Measurements from ENCODE around the gene TANC1. TPM values are rescaled to one million over a fixed set of nuclear protein-coding genes. Genes with fewer than 3 reads are reported as not detected.

The TANC1 gene
- total and polyA plus RNA-seq, 9 donors, result 14.3 to 25.2 (median 20.1) TPM

DNA sequence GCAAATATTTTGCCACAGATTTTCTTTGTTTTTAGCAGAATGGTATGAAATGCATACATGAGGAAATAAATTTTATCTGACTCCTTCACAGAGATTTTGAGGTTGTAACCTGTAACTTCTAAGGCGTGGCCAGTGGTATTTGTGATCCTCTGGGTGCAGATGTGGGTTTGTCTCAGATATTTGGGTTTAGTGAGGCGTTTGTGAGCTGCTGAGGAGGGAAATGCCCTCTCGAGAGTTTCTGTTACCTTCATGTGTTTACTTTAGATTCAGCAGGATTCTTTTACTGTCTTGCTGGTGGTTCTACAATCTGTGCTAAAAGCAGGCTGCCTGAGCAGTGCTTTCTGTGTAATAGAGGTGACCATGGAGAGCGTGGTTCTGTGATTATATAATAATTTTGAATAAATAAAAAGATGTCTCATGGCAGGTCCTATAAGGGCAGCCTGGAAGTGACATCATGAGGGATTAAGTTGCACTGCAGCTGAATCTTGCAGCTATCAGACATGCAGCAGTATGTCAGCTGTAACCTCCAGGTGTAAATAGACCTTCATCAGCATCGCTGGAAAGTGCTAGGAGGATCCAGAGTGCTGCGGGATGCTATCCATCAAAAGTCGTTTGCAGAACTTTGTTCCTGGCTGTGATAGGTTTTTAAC is 34.1 kb downstream of the TANC1 start:
- DNase-seq, result no peak
- no peak overlapping the region for H3K4me3 ChIP-seq (ENCODE audit: low read length)
- H3K27ac ChIP-seq (ENCODE audit: low read length), result no peak overlapping the region
- H3K9me3 ChIP-seq (replicated peaks; ENCODE audit: control insufficient read depth, low read depth, low read length), result peaks cover 5% of the 10 kb centered on the region
- WGBS (ENCODE audit: insufficient coverage), result 27% methylated on average over 4 of the region's 7 CpGs
- H3K36me3 ChIP-seq (ENCODE audit: control insufficient read depth, insufficient read depth, low read length), result peaks cover 28% of the 10 kb centered on the region
- H3K4me1 ChIP-seq (ENCODE audit: control insufficient read depth, insufficient read depth, low read length), result peaks cover 11% of the 10 kb centered on the region
- no peaks in the 10 kb centered on the region for H3K27me3 ChIP-seq (ENCODE audit: control insufficient read depth, insufficient read depth, low read length)

DNA sequence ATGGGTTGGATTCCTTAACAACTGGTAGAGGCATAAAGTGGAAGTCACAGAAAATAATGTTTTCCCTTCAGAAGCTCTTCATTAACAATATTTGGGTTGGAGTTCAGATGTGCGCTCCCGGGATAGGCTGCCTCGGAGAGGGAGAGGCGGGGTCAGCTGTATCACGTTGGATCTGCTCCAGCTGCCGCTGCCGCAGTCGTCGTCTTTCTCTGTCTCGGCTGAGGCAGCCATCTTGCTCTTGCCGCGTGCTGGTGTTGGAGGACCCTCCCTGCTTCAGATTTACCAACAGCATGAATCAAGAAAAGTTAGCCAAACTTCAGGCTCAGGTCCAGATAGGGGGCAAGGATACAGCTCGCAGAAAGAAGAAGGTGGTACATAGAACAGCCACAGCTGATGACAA is 35.1 kb downstream of the TANC1 start:
- no peaks in the 10 kb centered on the region for H3K27me3 ChIP-seq (ENCODE audit: control insufficient read depth, insufficient read depth, low read length)
- H3K9me3 ChIP-seq (replicated peaks; ENCODE audit: control insufficient read depth, low read depth, low read length), result peaks cover 5% of the 10 kb centered on the region
- H3K36me3 ChIP-seq (ENCODE audit: control insufficient read depth, insufficient read depth, low read length), result peaks cover 28% of the 10 kb centered on the region
- H3K4me1 ChIP-seq (ENCODE audit: control insufficient read depth, insufficient read depth, low read length), result peaks cover 8% of the 10 kb centered on the region
- no peak overlapping the region for H3K4me3 ChIP-seq (ENCODE audit: low read length)
- H3K27ac ChIP-seq (ENCODE audit: low read length), result no peak overlapping the region
- 87% methylated on average over 7 of the region's 13 CpGs for WGBS (ENCODE audit: insufficient coverage)
- no peak for DNase-seq

DNA sequence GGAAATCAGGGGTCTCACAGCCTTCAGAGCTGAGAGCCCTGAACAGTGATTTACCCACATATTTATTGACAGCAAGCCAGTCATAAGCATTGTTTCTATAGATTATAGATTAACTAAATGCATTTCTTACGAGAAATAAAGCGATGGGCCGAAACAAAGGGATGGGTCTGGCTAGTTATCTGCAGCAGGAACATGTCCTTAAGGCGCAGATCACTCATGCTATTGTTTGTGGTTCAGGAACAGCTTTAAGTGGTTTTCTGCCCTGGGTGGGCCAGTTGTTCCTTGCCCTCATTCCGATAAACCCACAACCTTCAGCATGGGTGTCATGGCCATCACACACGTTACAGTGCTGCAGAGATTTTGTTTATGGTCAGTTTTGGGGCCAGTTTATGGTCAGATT is 36.4 kb downstream of the TANC1 start:
- peaks cover 5% of the 10 kb centered on the region for H3K9me3 ChIP-seq (replicated peaks; ENCODE audit: control insufficient read depth, low read depth, low read length)
- DNase-seq, result no peak
- H3K4me3 ChIP-seq (ENCODE audit: low read length), result no peak overlapping the region
- H3K36me3 ChIP-seq (ENCODE audit: control insufficient read depth, insufficient read depth, low read length), result peaks cover 28% of the 10 kb centered on the region
- no peaks in the 10 kb centered on the region for H3K4me1 ChIP-seq (ENCODE audit: control insufficient read depth, insufficient read depth, low read length)
- H3K27me3 ChIP-seq (ENCODE audit: control insufficient read depth, insufficient read depth, low read length), result no peaks in the 10 kb centered on the region
- no peak overlapping the region for H3K27ac ChIP-seq (ENCODE audit: low read length)
- WGBS (ENCODE audit: insufficient coverage), result no CpG with 5 or more reads among the region's 6 CpGs

DNA sequence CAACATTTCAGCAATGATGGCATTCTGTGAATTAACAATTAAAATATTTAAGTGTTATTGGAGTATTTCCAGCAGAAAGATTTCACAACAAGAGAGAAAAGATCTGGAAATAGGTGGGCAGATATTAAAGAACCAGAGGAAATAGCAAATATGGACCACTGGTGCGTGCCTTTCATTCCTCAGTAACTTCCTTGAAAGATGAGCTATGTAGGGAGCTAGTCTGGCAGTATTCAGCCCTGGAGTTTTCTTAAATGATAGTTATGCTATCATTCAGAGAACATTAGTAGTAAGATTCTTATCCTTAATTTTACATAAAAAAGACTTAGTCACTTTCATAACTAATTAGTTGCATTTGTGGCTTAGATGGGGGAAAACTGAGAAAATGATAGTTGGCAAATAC is 41.5 kb downstream of the TANC1 start:
- no peak overlapping the region for H3K27ac ChIP-seq (ENCODE audit: low read length)
- H3K4me1 ChIP-seq (ENCODE audit: control insufficient read depth, insufficient read depth, low read length), result peaks cover 5% of the 10 kb centered on the region
- H3K36me3 ChIP-seq (ENCODE audit: control insufficient read depth, insufficient read depth, low read length), result peaks cover 6% of the 10 kb centered on the region
- H3K9me3 ChIP-seq (replicated peaks; ENCODE audit: control insufficient read depth, low read depth, low read length), result peaks cover 6% of the 10 kb centered on the region
- WGBS (ENCODE audit: insufficient coverage), result no CpG with 5 or more reads among the region's 1 CpG
- no peak overlapping the region for H3K4me3 ChIP-seq (ENCODE audit: low read length)
- no peak for DNase-seq
- H3K27me3 ChIP-seq (ENCODE audit: control insufficient read depth, insufficient read depth, low read length), result no peaks in the 10 kb centered on the region

DNA sequence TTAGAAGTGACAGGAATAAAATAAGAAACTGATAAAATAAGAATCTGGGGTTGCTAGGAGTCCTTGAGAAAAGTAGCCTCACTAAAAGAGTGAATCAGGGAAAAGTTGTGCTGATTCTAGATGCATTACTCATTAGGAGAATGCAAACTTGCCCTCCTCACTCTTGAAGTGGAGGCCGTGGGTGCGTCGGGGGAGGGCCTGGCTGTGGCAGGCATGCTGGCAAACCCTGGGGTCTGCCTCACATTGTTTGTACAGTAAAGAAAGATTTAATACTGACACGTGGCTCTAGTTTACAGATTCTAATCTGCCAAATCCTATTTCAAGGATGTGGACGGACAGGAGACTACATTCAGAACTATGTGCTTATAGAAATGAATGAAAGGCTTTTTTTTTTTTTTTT is 41.9 kb downstream of the TANC1 start:
- no CpG with 5 or more reads among the region's 5 CpGs for WGBS (ENCODE audit: insufficient coverage)
- H3K4me1 ChIP-seq (ENCODE audit: control insufficient read depth, insufficient read depth, low read length), result peaks cover 5% of the 10 kb centered on the region
- H3K27me3 ChIP-seq (ENCODE audit: control insufficient read depth, insufficient read depth, low read length), result no peaks in the 10 kb centered on the region
- H3K9me3 ChIP-seq (replicated peaks; ENCODE audit: control insufficient read depth, low read depth, low read length), result peaks cover 9% of the 10 kb centered on the region
- H3K36me3 ChIP-seq (ENCODE audit: control insufficient read depth, insufficient read depth, low read length), result peaks cover 7% of the 10 kb centered on the region
- no peak for DNase-seq
- no peak overlapping the region for H3K4me3 ChIP-seq (ENCODE audit: low read length)
- H3K27ac ChIP-seq (ENCODE audit: low read length), result no peak overlapping the region

DNA sequence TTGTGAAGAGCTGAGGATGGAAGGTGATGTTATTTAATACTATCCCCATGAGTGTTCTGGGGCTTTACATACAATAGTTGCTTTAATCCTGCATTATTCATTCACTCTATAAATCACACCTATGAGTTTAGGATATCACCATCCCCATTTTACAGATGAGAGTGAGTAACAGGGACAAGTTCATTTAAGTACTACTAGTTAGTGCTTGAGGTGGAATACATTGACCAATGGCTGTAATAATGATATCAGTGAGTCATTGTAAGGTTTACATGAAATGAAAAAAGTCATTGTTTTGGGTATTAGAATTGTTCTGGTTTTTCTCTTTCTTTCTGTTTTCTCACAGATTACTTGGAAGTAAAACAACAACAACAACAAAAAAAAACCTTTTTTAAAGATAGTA is 42.5 kb downstream of the TANC1 start:
- no peak for DNase-seq
- Histone ChIP-seq H3K9me3 (replicated peaks; ENCODE audit: control insufficient read depth, low read depth, low read length) (peaks cover 13% of the 10 kb centered on the region), H3K4me1 (ENCODE audit: control insufficient read depth, insufficient read depth, low read length) (peaks cover 5% of the 10 kb centered on the region), H3K27me3 (ENCODE audit: control insufficient read depth, insufficient read depth, low read length) (no peaks in the 10 kb centered on the region), H3K27ac (ENCODE audit: low read length) (no peak overlapping the region), H3K36me3 (ENCODE audit: control insufficient read depth, insufficient read depth, low read length) (peaks cover 7% of the 10 kb centered on the region), H3K4me3 (ENCODE audit: low read length) (no peak overlapping the region)

DNA sequence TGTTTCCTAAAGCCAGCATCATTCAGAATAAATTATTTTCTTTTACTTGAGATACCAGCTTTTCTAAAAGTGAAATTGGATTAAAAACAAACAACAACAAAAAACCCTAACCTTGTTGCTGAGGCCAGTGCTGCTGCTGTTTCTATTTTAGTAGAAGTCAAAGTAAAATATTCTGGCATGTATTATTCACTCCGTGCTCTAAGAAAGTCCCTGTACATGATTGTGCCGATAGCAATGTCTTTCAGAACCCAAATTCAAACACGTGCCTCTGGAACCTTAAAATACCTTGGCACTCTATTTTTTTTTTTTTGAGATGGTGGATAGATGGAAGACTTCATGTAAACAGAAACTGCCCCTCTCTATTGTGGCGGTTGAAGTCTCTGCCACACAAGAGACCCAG is 43.7 kb downstream of the TANC1 start:
- H3K4me3 ChIP-seq (ENCODE audit: low read length), result no peak overlapping the region

DNA sequence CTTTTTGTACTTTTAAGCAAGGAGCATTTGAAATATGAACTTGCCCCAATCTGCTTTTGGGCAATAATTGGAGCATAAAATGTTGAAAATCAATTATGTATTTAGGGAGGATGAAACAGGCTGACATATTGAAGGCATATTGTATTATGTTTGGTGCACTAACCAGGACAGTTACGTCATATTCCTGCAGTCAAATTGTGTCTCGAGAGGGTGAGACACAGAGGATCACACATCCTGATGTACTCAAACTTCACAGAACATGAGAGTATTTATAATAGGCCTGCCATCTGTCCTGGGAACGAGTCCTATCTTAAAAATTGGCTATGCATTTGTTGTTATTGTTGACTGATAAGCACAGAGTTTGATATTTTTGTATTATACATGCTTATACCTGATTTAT is 44.7 kb downstream of the TANC1 start:
- Histone ChIP-seq H3K4me1 (ENCODE audit: control insufficient read depth, insufficient read depth, low read length) (peaks cover 8% of the 10 kb centered on the region), H3K9me3 (replicated peaks; ENCODE audit: control insufficient read depth, low read depth, low read length) (peaks cover 16% of the 10 kb centered on the region), H3K27ac (ENCODE audit: low read length) (no peak overlapping the region), H3K27me3 (ENCODE audit: control insufficient read depth, insufficient read depth, low read length) (no peaks in the 10 kb centered on the region), H3K4me3 (ENCODE audit: low read length) (no peak overlapping the region), H3K36me3 (ENCODE audit: control insufficient read depth, insufficient read depth, low read length) (peaks cover 7% of the 10 kb centered on the region)
- no peak for DNase-seq
- no CpG with 5 or more reads among the region's 3 CpGs for WGBS (ENCODE audit: insufficient coverage)

More for the DNA sequence above, 43.7 kb downstream of the TANC1 start:
- no CpG with 5 or more reads among the region's 4 CpGs for WGBS (ENCODE audit: insufficient coverage)
- DNase-seq, result no peak
- H3K4me1 ChIP-seq (ENCODE audit: control insufficient read depth, insufficient read depth, low read length), result peaks cover 5% of the 10 kb centered on the region
- H3K27me3 ChIP-seq (ENCODE audit: control insufficient read depth, insufficient read depth, low read length), result no peaks in the 10 kb centered on the region
- peaks cover 16% of the 10 kb centered on the region for H3K9me3 ChIP-seq (replicated peaks; ENCODE audit: control insufficient read depth, low read depth, low read length)
- H3K27ac ChIP-seq (ENCODE audit: low read length), result no peak overlapping the region
- peaks cover 7% of the 10 kb centered on the region for H3K36me3 ChIP-seq (ENCODE audit: control insufficient read depth, insufficient read depth, low read length)

DNA sequence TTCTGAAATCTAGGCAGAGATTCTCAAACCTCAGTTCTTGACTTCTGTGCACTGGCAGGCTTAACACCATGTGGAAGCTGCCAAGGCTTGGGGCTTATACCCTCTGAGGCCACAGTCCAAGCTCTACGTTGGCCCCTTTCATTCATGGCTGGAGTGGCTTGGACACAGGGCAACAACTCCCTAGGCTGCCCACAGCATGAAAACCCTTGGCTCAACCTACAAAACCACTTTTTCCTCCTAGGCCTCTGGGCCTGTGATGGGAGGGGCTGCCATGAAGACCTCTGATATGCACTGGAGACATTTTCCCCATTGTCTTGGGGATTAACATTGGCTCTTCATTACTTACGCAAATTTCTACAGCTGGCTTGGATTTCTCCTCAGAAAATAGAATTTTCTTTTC is 46.7 kb downstream of the TANC1 start:
- peaks cover 7% of the 10 kb centered on the region for H3K36me3 ChIP-seq (ENCODE audit: control insufficient read depth, insufficient read depth, low read length)
- H3K4me3 ChIP-seq (ENCODE audit: low read length), result no peak overlapping the region
- H3K27me3 ChIP-seq (ENCODE audit: control insufficient read depth, insufficient read depth, low read length), result no peaks in the 10 kb centered on the region
- no peak overlapping the region for H3K27ac ChIP-seq (ENCODE audit: low read length)
- peaks cover 16% of the 10 kb centered on the region for H3K9me3 ChIP-seq (replicated peaks; ENCODE audit: control insufficient read depth, low read depth, low read length)
- no peak for DNase-seq
- no CpG with 5 or more reads among the region's 2 CpGs for WGBS (ENCODE audit: insufficient coverage)
- peaks cover 9% of the 10 kb centered on the region for H3K4me1 ChIP-seq (ENCODE audit: control insufficient read depth, insufficient read depth, low read length)

DNA sequence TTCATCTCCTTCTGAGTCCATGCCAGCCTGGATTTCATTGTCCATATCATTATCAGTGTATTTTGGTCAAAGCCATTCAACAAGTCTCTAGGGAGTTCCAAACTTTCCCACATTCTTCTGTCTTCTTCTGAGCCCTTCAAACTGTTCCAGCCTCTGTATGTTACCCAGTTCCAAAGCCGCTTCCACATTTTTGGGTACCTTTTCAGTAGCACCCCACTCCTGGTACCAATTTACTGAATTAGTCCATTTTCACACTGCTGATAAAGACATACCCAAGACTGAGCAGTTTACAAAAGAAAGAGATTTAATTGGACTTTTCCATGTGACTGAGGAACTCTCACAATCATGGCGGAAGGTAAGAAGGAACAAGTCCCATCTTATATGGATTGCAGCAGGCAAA is 47.4 kb downstream of the TANC1 start:
- H3K27ac ChIP-seq (ENCODE audit: low read length), result no peak overlapping the region
- WGBS (ENCODE audit: insufficient coverage), result 100% methylated on average over 1 of the region's 2 CpGs
- H3K4me3 ChIP-seq (ENCODE audit: low read length), result no peak overlapping the region
- DNase-seq, result no peak
- peaks cover 16% of the 10 kb centered on the region for H3K9me3 ChIP-seq (replicated peaks; ENCODE audit: control insufficient read depth, low read depth, low read length)
- no peaks in the 10 kb centered on the region for H3K27me3 ChIP-seq (ENCODE audit: control insufficient read depth, insufficient read depth, low read length)
- H3K4me1 ChIP-seq (ENCODE audit: control insufficient read depth, insufficient read depth, low read length), result peaks cover 7% of the 10 kb centered on the region
- peaks cover 7% of the 10 kb centered on the region for H3K36me3 ChIP-seq (ENCODE audit: control insufficient read depth, insufficient read depth, low read length)

DNA sequence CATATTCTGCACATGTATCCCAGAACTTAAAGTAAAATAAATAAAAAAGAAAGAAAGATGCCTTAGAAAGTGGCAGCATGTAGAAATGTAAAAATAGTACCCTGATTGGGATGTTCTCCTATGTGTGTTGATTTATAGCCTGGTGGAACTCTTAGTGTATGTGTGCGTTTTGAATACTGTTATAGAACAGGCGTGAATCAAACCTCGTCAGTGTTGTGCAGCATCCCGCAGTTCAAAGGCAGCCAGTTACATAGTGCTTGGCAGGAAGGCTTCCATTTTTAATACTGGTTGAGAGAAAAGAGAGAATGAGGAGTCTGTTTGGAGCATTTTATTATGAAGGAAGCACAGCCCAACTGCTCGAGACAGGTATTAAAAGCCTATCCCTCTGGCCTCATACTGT is 49.4 kb downstream of the TANC1 start:
- Histone ChIP-seq H3K27me3 (ENCODE audit: control insufficient read depth, insufficient read depth, low read length) (no peaks in the 10 kb centered on the region), H3K27ac (ENCODE audit: low read length) (peak overlapping the region; percentile 7), H3K4me1 (ENCODE audit: control insufficient read depth, insufficient read depth, low read length) (peaks cover 4% of the 10 kb centered on the region), H3K9me3 (replicated peaks; ENCODE audit: control insufficient read depth, low read depth, low read length) (peaks cover 16% of the 10 kb centered on the region), H3K36me3 (ENCODE audit: control insufficient read depth, insufficient read depth, low read length) (peaks cover 7% of the 10 kb centered on the region), H3K4me3 (ENCODE audit: low read length) (no peak overlapping the region)
- WGBS (ENCODE audit: insufficient coverage), result 46% methylated on average over 4 of the region's 5 CpGs
- DNase-seq, result no peak

Measured in muscle of leg (tissue), 11 donors.